CD4-positive, alpha-beta T cell (primary cell): Measurements from ENCODE around the gene TRNAU1AP. TPM values are rescaled to one million over a fixed set of nuclear protein-coding genes. Genes with fewer than 3 reads are reported as not detected.
"Not testable (repeated sequence)": the region's sequence is repeated elsewhere in the genome, so short reads cannot be mapped to it uniquely, and the experiment has no call there.

ENCODE experiments used
- ATAC-seq: fragments of 200-7000 bp; cut with Tn5 transposase; one replicate; pipeline ENCODE4 v1.10.0; 2022; ENCODE audit warnings: mild to moderate bottlenecking; ENCODE audit not compliant: poor library complexity
- CTCF ChIA-PET: fragments of 350-600 bp; sonication (Branson Sonifier 250); formaldehyde crosslinking; loops from one replicate; lab custom pipeline; 2021; ENCODE audit warnings: antibody characterized with exemption, inconsistent platforms; lab: Charles Lee
- POLR2A ChIA-PET: fragments of 350-600 bp; sonication (Branson Sonifier 250); formaldehyde crosslinking; loops from one replicate; lab custom pipeline; 2021; ENCODE audit warnings: antibody characterized with exemption, inconsistent platforms; lab: Charles Lee
- DNase-seq, 14 experiments: peaks; one replicate each; pipeline ENCODE4 v3.0.0-alpha.2; 2013 to 2020; ENCODE audit warnings: mixed read lengths in 2 of 14
- H3K27ac ChIP-seq, 2 donors: one replicate each; pipeline versions ENCODE4 v1.5.1 to v1.7.0; 2013; ENCODE audit warnings: low read length in 2 of 2, low read depth in 1 of 2, mild to moderate bottlenecking in 1 of 2
- H3K27me3 ChIP-seq, 2 experiments: 1 replicate in 1 of 2; 2 replicates in 1 of 2; pipeline versions ENCODE4 v1.6.1 to v1.7.0; 2013; ENCODE audit warnings: low read length in 2 of 2, control low read depth in 1 of 2, mild to moderate bottlenecking in 1 of 2, moderate library complexity in 1 of 2; ENCODE audit not compliant: insufficient read depth in 2 of 2, control insufficient read depth in 1 of 2
- H3K36me3 ChIP-seq: one replicate; pipeline ENCODE4 v1.6.1; 2013; ENCODE audit warnings: low read length, control low read depth; ENCODE audit not compliant: insufficient read depth
- H3K4me1 ChIP-seq: one replicate; pipeline ENCODE4 v1.6.1; 2013; ENCODE audit warnings: low read length, control low read depth; ENCODE audit not compliant: insufficient read depth
- H3K4me3 ChIP-seq: one replicate; pipeline ENCODE4 v1.5.1; 2013; ENCODE audit warnings: mild to moderate bottlenecking, low read length, moderate library complexity
- H3K9me3 ChIP-seq, 2 experiments: 1 replicate in 1 of 2; 2 replicates in 1 of 2; pipeline versions ENCODE4 v1.6.1 to v1.7.0; 2013; ENCODE audit warnings: low read length in 2 of 2, mild to moderate bottlenecking in 2 of 2, control low read depth in 1 of 2, moderate library complexity in 1 of 2; ENCODE audit not compliant: control insufficient read depth in 1 of 2, insufficient read depth in 1 of 2
- H3K27ac Mint-ChIP-seq: one replicate; pipeline ENCODE4 v1.8.0; 2020; ENCODE audit warnings: mixed read lengths
- H3K27me3 Mint-ChIP-seq: one replicate; pipeline ENCODE4 v1.8.0; 2021; ENCODE audit warnings: mixed read lengths
- H3K36me3 Mint-ChIP-seq: one replicate; pipeline ENCODE4 v1.8.0; 2021; ENCODE audit warnings: low read depth, mixed read lengths
- H3K4me1 Mint-ChIP-seq: one replicate; pipeline ENCODE4 v1.8.0; 2021; ENCODE audit warnings: low read depth, mixed read lengths
- H3K4me3 Mint-ChIP-seq: one replicate; pipeline ENCODE4 v1.8.0; 2020; ENCODE audit warnings: mild to moderate bottlenecking, mixed read lengths
- H3K9me3 Mint-ChIP-seq: one replicate; pipeline ENCODE4 v1.8.0; 2020; ENCODE audit warnings: mixed read lengths
- CTCF ChIP-seq: fragments of 200-600 bp; IDR thresholded peaks from one replicate; pipeline ENCODE4 v1.8.0; 2022; ENCODE audit warnings: antibody characterized with exemption, mild to moderate bottlenecking
- intact Hi-C, 2 experiments: fragments of 100-400 bp; cut with DNase I in 1 of 2; cut with micrococcal nuclease in 1 of 2; formaldehyde crosslinking; loops; one replicate each; pipeline versions ENCODE4 v1.15.1 to v1.9.0; 2023 to 2025; cut with DNase I, micrococcal nuclease
- total RNA-seq, 174 experiments: library from RNA in 2 of 174; stranded (reverse) in 2 of 174; gene quantifications; one replicate each; pipeline ENCODE4 v1.2.3 and lab custom pipeline; 2021 to 2026

Gene TRNAU1AP
- total RNA-seq, 2 experiments from 2014 or later: 21.4 to 24.2 TPM

GRCh38 chr1:28518745-28519341, 34.0 kb upstream of the TRNAU1AP start:
- POLR2A ChIA-PET: interaction anchor here (0.9 to 4.2 kb wide), 7 partner anchors 9 to 150 kb away, joined by 3 to 32 read pairs (median 4); partner anchors contain the start of genes GMEB1, RCC1, RNU11 and TRNAU1AP
- intact Hi-C loops: loop anchor here (1.0 to 5.0 kb wide), 11 partner anchors 13 to 663 kb away; partner anchors contain the start of genes TRNAU1AP (in 2 of the 2), RCC1 (in 1 of the 2), SRSF4 (in 1 of the 2) and TAF12 (in 1 of the 2)
- no peak for ATAC-seq
- TF ChIP-seq CTCF: no peak
- Histone ChIP-seq H3K9me3 (no peaks in the 10 kb centered on the region), H3K36me3 (peaks cover 12% of the 10 kb centered on the region), H3K27ac (no peak overlapping the region), H3K4me3 (peak overlapping the region; percentile 66), H3K27me3 (no peaks in the 10 kb centered on the region), H3K4me1 (peaks cover 19% of the 10 kb centered on the region)
- Mint-ChIP-seq H3K27me3 (no peaks in the 10 kb centered on the region), H3K4me1 (peaks cover 33% of the 10 kb centered on the region), H3K4me3 (peak overlapping the region; percentile 86), H3K27ac (peak overlapping the region; percentile 83), H3K9me3 (no peaks in the 10 kb centered on the region), H3K36me3 (peaks cover 22% of the 10 kb centered on the region)
- CTCF ChIA-PET: interaction anchor here (0.7 to 1.8 kb wide), 10 partner anchors 9 to 662 kb away, joined by 3 to 12 read pairs (median 4); partner anchors contain the start of genes SRSF4, TRNAU1AP and YTHDF2
- peak in 4 of 14 experiments; percentile 6 to 58 (median 37) for DNase-seq

- H3K4me1 ChIP-seq: peaks cover 19% of the 10 kb centered on the region
- no peak overlapping the region for H3K4me3 ChIP-seq
- H3K9me3 ChIP-seq: no peaks in the 10 kb centered on the region
- H3K4me3 Mint-ChIP-seq: peak overlapping the region; percentile 45
- POLR2A ChIA-PET: interaction anchor here (0.9 to 1.6 kb wide), 5 partner anchors 13 to 356 kb away, joined by 3 to 5 read pairs (median 4); no protein-coding TSS in a partner anchor
- no peak for ATAC-seq
- no peaks in the 10 kb centered on the region for H3K27me3 Mint-ChIP-seq
- H3K36me3 ChIP-seq: no peaks in the 10 kb centered on the region
- DNase-seq: no peak
- no peaks in the 10 kb centered on the region for H3K9me3 Mint-ChIP-seq
- TF ChIP-seq CTCF: no peak
- no peak overlapping the region for H3K27ac Mint-ChIP-seq
- H3K4me1 Mint-ChIP-seq: peaks cover 33% of the 10 kb centered on the region
- CTCF ChIA-PET: interaction anchor here (1.3 kb wide), 1 partner anchor 61 kb away, joined by 4 read pairs; no protein-coding TSS in a partner anchor
- H3K36me3 Mint-ChIP-seq: peaks cover 14% of the 10 kb centered on the region
- no peaks in the 10 kb centered on the region for H3K27me3 ChIP-seq
- no peak overlapping the region for H3K27ac ChIP-seq
- intact Hi-C loops: loop anchor here (1.0 to 5.0 kb wide), 7 partner anchors 33 to 662 kb away; partner anchors contain the start of genes SRSF4 (in 1 of the 2), TAF12 (in 1 of the 2) and TRNAU1AP (in 1 of the 2)
Observed at GRCh38 chr1:28519946-28520725, 32.7 kb upstream of the TRNAU1AP start.

- CTCF ChIA-PET, ATAC-seq, H3K27me3 Mint-ChIP-seq, H3K36me3 ChIP-seq, H3K4me3 Mint-ChIP-seq, H3K27ac ChIP-seq, H3K9me3 Mint-ChIP-seq, DNase-seq, H3K9me3 ChIP-seq, intact Hi-C loops, H3K4me3 ChIP-seq, H3K27ac Mint-ChIP-seq, H3K27me3 ChIP-seq: not testable (repeated sequence)
- peaks cover 33% of the 10 kb centered on the region for H3K4me1 Mint-ChIP-seq
- POLR2A ChIA-PET: interaction anchor here (0.9 to 1.6 kb wide), 5 partner anchors 14 to 356 kb away, joined by 3 to 5 read pairs (median 4); no protein-coding TSS in a partner anchor
- H3K36me3 Mint-ChIP-seq: peaks cover 14% of the 10 kb centered on the region
- H3K4me1 ChIP-seq: peaks cover 19% of the 10 kb centered on the region
Observed at GRCh38 chr1:28520796-28521195, 32.1 kb upstream of the TRNAU1AP start.
